H9 (cell line): Measurements from ENCODE around the gene RAI1. TPM values are rescaled to one million over a fixed set of nuclear protein-coding genes. Genes with fewer than 3 reads are reported as not detected.

ENCODE experiments used
- DNase-seq: peaks from one replicate; pipeline ENCODE4 v3.0.0-alpha.2; 2017
- H2AFZ ChIP-seq: one replicate; pipeline ENCODE4 v1.6.1; 2013; ENCODE audit warnings: mild to moderate bottlenecking, low read length, control low read depth, moderate library complexity
- H2AK5ac ChIP-seq: 2 replicates; pipeline ENCODE4 v1.6.1; 2013; ENCODE audit warnings: low read length, control low read depth, mixed read lengths; ENCODE audit not compliant: insufficient read length
- H2BK120ac ChIP-seq: one replicate; pipeline ENCODE4 v1.6.1; 2013; ENCODE audit warnings: low read depth, mild to moderate bottlenecking, low read length, control low read depth, inconsistent platforms; ENCODE audit not compliant: poor library complexity, severe bottlenecking
- H2BK12ac ChIP-seq: 2 replicates; pipeline ENCODE4 v1.6.1; 2013; ENCODE audit warnings: low read length, control low read depth, mixed read lengths, low read depth; ENCODE audit not compliant: insufficient read length
- H2BK15ac ChIP-seq: 2 replicates; pipeline ENCODE4 v1.6.1; 2013; ENCODE audit warnings: low read depth, low read length, control low read depth
- H2BK20ac ChIP-seq: one replicate; pipeline ENCODE4 v1.6.1; 2013; ENCODE audit warnings: low read depth, mild to moderate bottlenecking, low read length, control low read depth, inconsistent platforms; ENCODE audit not compliant: poor library complexity, severe bottlenecking
- H2BK5ac ChIP-seq: 2 replicates; pipeline ENCODE4 v1.6.1; 2013; ENCODE audit warnings: low read length, control low read depth, mixed read lengths; ENCODE audit not compliant: insufficient read length
- H3K14ac ChIP-seq: 2 replicates; pipeline ENCODE4 v1.6.1; 2013; ENCODE audit warnings: low read length, control low read depth; ENCODE audit not compliant: insufficient read depth
- H3K18ac ChIP-seq: 2 replicates; pipeline ENCODE4 v1.6.1; 2013; ENCODE audit warnings: low read depth, mild to moderate bottlenecking, mixed read lengths, low read length, control low read depth; ENCODE audit not compliant: insufficient read length
- H3K23ac ChIP-seq: 2 replicates; pipeline ENCODE4 v1.6.1; 2013; ENCODE audit warnings: low read length, control low read depth, mixed read lengths, low read depth; ENCODE audit not compliant: insufficient read length
- H3K23me2 ChIP-seq: 2 replicates; pipeline ENCODE4 v1.6.1; 2013; ENCODE audit warnings: low read depth, mild to moderate bottlenecking, mixed read lengths, low read length, control low read depth; ENCODE audit not compliant: insufficient read length, poor library complexity, severe bottlenecking
- H3K27ac ChIP-seq: 2 replicates; pipeline ENCODE4 v1.5.1; 2013; ENCODE audit warnings: low read length, control low read depth, mixed read lengths, low read depth; ENCODE audit not compliant: insufficient read length
- H3K27me3 ChIP-seq: 2 replicates; pipeline ENCODE4 v1.6.1; 2013; ENCODE audit warnings: low read length, control low read depth, inconsistent platforms; ENCODE audit not compliant: insufficient read depth
- H3K4ac ChIP-seq: 2 replicates; pipeline ENCODE4 v1.6.1; 2013; ENCODE audit warnings: low read depth, mild to moderate bottlenecking, control low read depth, inconsistent platforms, low read length, moderate library complexity
- H3K4me1 ChIP-seq: 2 replicates; pipeline ENCODE4 v1.6.1; 2013; ENCODE audit warnings: low read length, control low read depth, inconsistent platforms; ENCODE audit not compliant: insufficient read depth
- H3K4me2 ChIP-seq: 2 replicates; pipeline ENCODE4 v1.6.1; 2013; ENCODE audit warnings: low read length, control low read depth, mixed read lengths; ENCODE audit not compliant: insufficient read length, insufficient read depth
- H3K56ac ChIP-seq: 2 replicates; pipeline ENCODE4 v1.6.1; 2013; ENCODE audit warnings: low read depth, mild to moderate bottlenecking, mixed read lengths, low read length, control low read depth; ENCODE audit not compliant: insufficient read length
- H3K79me1 ChIP-seq: 2 replicates; pipeline ENCODE4 v1.6.1; 2013; ENCODE audit warnings: low read depth, mild to moderate bottlenecking, moderate library complexity, low read length, control low read depth, inconsistent platforms; ENCODE audit not compliant: insufficient read depth, poor library complexity, severe bottlenecking
- H3K79me2 ChIP-seq: 2 replicates; pipeline ENCODE4 v1.6.1; 2013; ENCODE audit warnings: low read length, control low read depth, inconsistent platforms; ENCODE audit not compliant: insufficient read depth
- H3K9ac ChIP-seq: 2 replicates; pipeline ENCODE4 v1.6.1; 2013; ENCODE audit warnings: low read length, control low read depth, mixed read lengths; ENCODE audit not compliant: insufficient read length; ENCODE audit errors: extremely low read depth
- H3K9me3 ChIP-seq: one replicate; pipeline ENCODE4 v1.6.1; 2013; ENCODE audit warnings: low read depth, low read length, inconsistent platforms; ENCODE audit not compliant: control insufficient read depth
- H3T11ph ChIP-seq: one replicate; pipeline ENCODE4 v1.6.1; 2013; ENCODE audit warnings: mild to moderate bottlenecking, low read length, control low read depth, inconsistent platforms
- H4K20me1 ChIP-seq: one replicate; pipeline ENCODE4 v1.6.1; 2013; ENCODE audit not compliant: control insufficient read depth, insufficient read length, insufficient read depth
- H4K5ac ChIP-seq: 2 replicates; pipeline ENCODE4 v1.6.1; 2013; ENCODE audit warnings: low read depth, mild to moderate bottlenecking, mixed read lengths, low read length, control low read depth; ENCODE audit not compliant: insufficient read length
- H4K8ac ChIP-seq: replicated peaks from 2 replicates; pipeline ENCODE4 v1.6.1; 2013; ENCODE audit warnings: low read length, control low read depth, mixed read lengths, low read depth; ENCODE audit not compliant: insufficient read length
- H4K91ac ChIP-seq: 2 replicates; pipeline ENCODE4 v1.6.1; 2013; ENCODE audit warnings: low read depth, mild to moderate bottlenecking, moderate library complexity, mixed read lengths, low read length, control low read depth; ENCODE audit not compliant: insufficient read length
- H3K27ac Mint-ChIP-seq, 3 experiments: 2 replicates in 2 of 3; 3 replicates in 1 of 3; pipeline ENCODE4 v1.8.0; 2020 to 2021; ENCODE audit warnings: mixed read lengths in 3 of 3, mild to moderate bottlenecking in 1 of 3, moderate library complexity in 1 of 3
- H3K27me3 Mint-ChIP-seq: 2 replicates; pipeline ENCODE4 v1.8.0; 2021; ENCODE audit warnings: low read depth, mild to moderate bottlenecking, moderate library complexity, mixed read lengths
- H3K36me3 Mint-ChIP-seq, 3 experiments: 2 replicates in 2 of 3; 3 replicates in 1 of 3; pipeline ENCODE4 v1.8.0; 2020 to 2021; ENCODE audit warnings: low read depth in 3 of 3, mixed read lengths in 3 of 3; ENCODE audit not compliant: insufficient read depth in 1 of 3
- H3K4me1 Mint-ChIP-seq, 2 experiments: 2 replicates each; pipeline ENCODE4 v1.8.0; 2020; ENCODE audit warnings: mixed read lengths in 2 of 2
- H3K4me3 Mint-ChIP-seq, 2 experiments: 2 replicates in 1 of 2; 3 replicates in 1 of 2; pipeline ENCODE4 v1.8.0; 2020 to 2021; ENCODE audit warnings: mild to moderate bottlenecking in 2 of 2, mixed read lengths in 2 of 2, moderate library complexity in 1 of 2
- H3K9me3 Mint-ChIP-seq, 2 experiments: 2 replicates in 1 of 2; 3 replicates in 1 of 2; pipeline ENCODE4 v1.8.0; 2020; ENCODE audit warnings: mild to moderate bottlenecking in 2 of 2, mixed read lengths in 2 of 2, moderate library complexity in 1 of 2
- WGBS: extraction: QIAGEN DNeasy Blood & Tissue Kit; methylation state at CpG from one replicate; pipeline ENCODE4 v1.1.7; 2013; ENCODE audit warnings: missing lambda C conversion rate, low lambda C conversion rate, mixed read lengths; ENCODE audit not compliant: insufficient read length; ENCODE audit errors: extremely low coverage; 5-methylcytosine and 5-hydroxymethylcytosine counted together
- total RNA-seq: library from RNA; stranded (reverse); gene quantifications from 2 replicates; pipeline ENCODE4 v1.2.1, GENCODE V29; 2021
- TF ChIP-seq, protein P1 (sequence below): fragments of 200-600 bp; sonication (generic); conservative IDR thresholded peaks from 3 replicates; pipeline ENCODE4 v1.8.0; 2021; ENCODE audit warnings: antibody characterized with exemption, mild to moderate bottlenecking

The RAI1 gene
- total RNA-seq, 1 experiment from 2014 or later: 1.5 TPM

DNA sequence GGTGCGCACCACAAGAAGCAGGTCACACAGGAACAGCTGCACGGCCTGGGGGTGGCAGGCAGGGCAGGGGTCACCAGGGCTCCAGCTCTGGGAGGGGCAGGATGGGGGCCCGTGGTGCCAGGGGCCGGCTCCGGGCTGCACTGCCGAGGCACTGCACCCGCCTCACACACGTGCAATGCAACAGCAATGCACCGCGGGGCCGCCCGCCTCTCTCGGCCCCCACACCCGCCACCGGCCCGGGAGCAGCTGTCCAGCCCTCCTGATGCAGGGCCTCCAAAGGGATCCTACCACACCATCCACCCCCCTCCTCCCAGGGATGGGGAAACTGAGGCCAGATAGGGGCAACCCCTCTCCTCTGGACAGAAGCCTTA lies 132.5 kb downstream of the RAI1 start:
- H3K4ac ChIP-seq: no peak overlapping the region
- H2BK5ac ChIP-seq: no peak overlapping the region
- no peak overlapping the region for H3K23ac ChIP-seq
- H3T11ph ChIP-seq: no peak overlapping the region
- no peaks in the 10 kb centered on the region; the same call in 1 of the 2 replicates for H3K4me1 ChIP-seq
- H4K20me1 ChIP-seq: no peaks in the 10 kb centered on the region
- H2BK15ac ChIP-seq: no peak overlapping the region
- H3K56ac ChIP-seq: no peak overlapping the region
- H2BK12ac ChIP-seq: no peak overlapping the region
- no peak overlapping the region for H2AFZ ChIP-seq
- H3K9ac ChIP-seq: no peak overlapping the region
- Mint-ChIP-seq H3K27ac (no peak overlapping the region), H3K36me3 (peaks cover 16 to 49% (median 41%) of the 10 kb centered on the region in 3 experiments), H3K4me1 (peaks cover 19 to 32% of the 10 kb centered on the region in 2 experiments), H3K9me3 (no peaks in the 10 kb centered on the region), H3K4me3 (no peak overlapping the region), H3K27me3 (peaks cover 8% of the 10 kb centered on the region)
- no peak overlapping the region for H4K91ac ChIP-seq
- no peak overlapping the region for H4K8ac ChIP-seq
- H3K79me1 ChIP-seq: no peaks in the 10 kb centered on the region
- WGBS: no CpG with 5 or more reads among the region's 16 CpGs
- H2BK20ac ChIP-seq: no peak overlapping the region
- H3K14ac ChIP-seq: no peak overlapping the region
- TF ChIP-seq, protein P1, sequence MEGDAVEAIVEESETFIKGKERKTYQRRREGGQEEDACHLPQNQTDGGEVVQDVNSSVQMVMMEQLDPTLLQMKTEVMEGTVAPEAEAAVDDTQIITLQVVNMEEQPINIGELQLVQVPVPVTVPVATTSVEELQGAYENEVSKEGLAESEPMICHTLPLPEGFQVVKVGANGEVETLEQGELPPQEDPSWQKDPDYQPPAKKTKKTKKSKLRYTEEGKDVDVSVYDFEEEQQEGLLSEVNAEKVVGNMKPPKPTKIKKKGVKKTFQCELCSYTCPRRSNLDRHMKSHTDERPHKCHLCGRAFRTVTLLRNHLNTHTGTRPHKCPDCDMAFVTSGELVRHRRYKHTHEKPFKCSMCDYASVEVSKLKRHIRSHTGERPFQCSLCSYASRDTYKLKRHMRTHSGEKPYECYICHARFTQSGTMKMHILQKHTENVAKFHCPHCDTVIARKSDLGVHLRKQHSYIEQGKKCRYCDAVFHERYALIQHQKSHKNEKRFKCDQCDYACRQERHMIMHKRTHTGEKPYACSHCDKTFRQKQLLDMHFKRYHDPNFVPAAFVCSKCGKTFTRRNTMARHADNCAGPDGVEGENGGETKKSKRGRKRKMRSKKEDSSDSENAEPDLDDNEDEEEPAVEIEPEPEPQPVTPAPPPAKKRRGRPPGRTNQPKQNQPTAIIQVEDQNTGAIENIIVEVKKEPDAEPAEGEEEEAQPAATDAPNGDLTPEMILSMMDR: no peak
- H2BK120ac ChIP-seq: no peak overlapping the region
- H3K79me2 ChIP-seq: no peaks in the 10 kb centered on the region
- no peak for DNase-seq
- no peak overlapping the region for H3K18ac ChIP-seq
- peaks cover 6% of the 10 kb centered on the region for H3K23me2 ChIP-seq
- peaks cover 6% of the 10 kb centered on the region; the same call in 1 of the 2 replicates for H3K27me3 ChIP-seq
- no peaks in the 10 kb centered on the region for H3K9me3 ChIP-seq
- H2AK5ac ChIP-seq: no peak overlapping the region
- no peak overlapping the region for H3K27ac ChIP-seq
- no peak overlapping the region for H3K4me2 ChIP-seq
- no peak overlapping the region for H4K5ac ChIP-seq
